Gastrocnemius medialis (tissue), 4 donors: ENCODE measurements around the gene BMI1.

Experiments used
- POLR2A ChIP-seq, 2 donors: fragments of 450-650 bp; IDR thresholded peaks; one replicate each; pipeline ENCODE4 v1.6.1; 2017; ENCODE audit warnings: antibody characterized with exemption in 2 of 2, mild to moderate bottlenecking in 2 of 2, moderate library complexity in 2 of 2
- TF ChIP-seq, protein P1 (sequence below), 5 experiments: fragments of 450-650 bp in 3 of 5; fragments of 200-600 bp in 2 of 5; sonication (generic) in 2 of 5; IDR thresholded peaks in 4 of 5; conservative IDR thresholded peaks in 1 of 5; 1 replicate in 4 of 5; 2 replicates in 1 of 5; pipeline ENCODE4 v1.5.1; 2016 to 2019; ENCODE audit warnings: antibody characterized with exemption in 5 of 5, mild to moderate bottlenecking in 3 of 5, moderate library complexity in 3 of 5

DNA sequence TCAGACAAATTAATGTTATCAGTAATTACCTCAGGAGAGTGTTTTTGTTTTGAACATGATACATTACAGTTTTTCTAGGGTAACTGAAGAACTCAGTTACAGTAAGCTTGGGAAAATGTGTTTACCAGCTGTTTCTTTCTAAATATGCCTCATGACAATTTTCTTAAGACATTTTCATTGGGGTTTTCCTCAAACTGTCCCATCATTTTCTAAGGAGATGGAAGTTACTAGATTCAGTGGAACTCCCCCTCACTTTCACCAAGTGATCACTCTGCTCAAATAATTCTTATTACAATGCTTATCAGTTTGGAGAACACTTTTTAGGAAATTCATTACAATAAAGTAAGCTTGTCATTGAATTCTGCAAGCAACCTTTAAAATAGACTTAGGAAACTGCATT is 18.0 kb downstream of the BMI1 start:
- TF ChIP-seq, protein P1, sequence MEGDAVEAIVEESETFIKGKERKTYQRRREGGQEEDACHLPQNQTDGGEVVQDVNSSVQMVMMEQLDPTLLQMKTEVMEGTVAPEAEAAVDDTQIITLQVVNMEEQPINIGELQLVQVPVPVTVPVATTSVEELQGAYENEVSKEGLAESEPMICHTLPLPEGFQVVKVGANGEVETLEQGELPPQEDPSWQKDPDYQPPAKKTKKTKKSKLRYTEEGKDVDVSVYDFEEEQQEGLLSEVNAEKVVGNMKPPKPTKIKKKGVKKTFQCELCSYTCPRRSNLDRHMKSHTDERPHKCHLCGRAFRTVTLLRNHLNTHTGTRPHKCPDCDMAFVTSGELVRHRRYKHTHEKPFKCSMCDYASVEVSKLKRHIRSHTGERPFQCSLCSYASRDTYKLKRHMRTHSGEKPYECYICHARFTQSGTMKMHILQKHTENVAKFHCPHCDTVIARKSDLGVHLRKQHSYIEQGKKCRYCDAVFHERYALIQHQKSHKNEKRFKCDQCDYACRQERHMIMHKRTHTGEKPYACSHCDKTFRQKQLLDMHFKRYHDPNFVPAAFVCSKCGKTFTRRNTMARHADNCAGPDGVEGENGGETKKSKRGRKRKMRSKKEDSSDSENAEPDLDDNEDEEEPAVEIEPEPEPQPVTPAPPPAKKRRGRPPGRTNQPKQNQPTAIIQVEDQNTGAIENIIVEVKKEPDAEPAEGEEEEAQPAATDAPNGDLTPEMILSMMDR (IDR thresholded peaks at IDR 0.05 in 4 of 5, conservative IDR thresholded peaks at IDR 0.05 in 1 of 5), result no peak
- no peak for TF ChIP-seq POLR2A (IDR thresholded peaks at IDR 0.05)
